HepG2 (cell line): ENCODE measurements around the gene TRIM7. TPM values are rescaled to one million over a fixed set of nuclear protein-coding genes. Genes with fewer than 3 reads are reported as not detected.

ENCODE experiments used
- CREM ChIP-seq, 2 experiments: sonication (generic) in 1 of 2; formaldehyde crosslinking in 1 of 2; IDR thresholded peaks; 2 replicates each; pipeline versions ENCODE4 v1.4.0 to v1.6.1; 2016 to 2020; ENCODE audit warnings: antibody characterized with exemption in 1 of 2, mild to moderate bottlenecking in 1 of 2, missing genetic modification reagents in 1 of 2
- MNT ChIP-seq: fragments of 450-650 bp; IDR thresholded peaks from 2 replicates; pipeline ENCODE4 v1.6.1; 2016
- MTA3 ChIP-seq: sonication (generic); formaldehyde crosslinking; IDR thresholded peaks from 2 replicates; pipeline ENCODE4 v1.4.0; 2020; ENCODE audit warnings: missing genetic modification reagents
- NFE2L1 ChIP-seq: sonication (generic); formaldehyde crosslinking; IDR thresholded peaks from 2 replicates; pipeline ENCODE4 v1.4.0; 2020; ENCODE audit warnings: missing genetic modification reagents, mild to moderate bottlenecking, borderline replicate concordance
- NFYC ChIP-seq: IDR thresholded peaks from 2 replicates; pipeline ENCODE4 v1.6.1; 2016; ENCODE audit warnings: missing genetic modification reagents, missing compliant biosample characterization
- NPAS2 ChIP-seq: sonication (generic); formaldehyde crosslinking; IDR thresholded peaks from 2 replicates; pipeline ENCODE4 v1.8.0; 2022; ENCODE audit warnings: mild to moderate bottlenecking, missing genetic modification reagents, borderline replicate concordance
- PHB2 ChIP-seq: fragments of 450-650 bp; IDR thresholded peaks from 2 replicates; pipeline ENCODE4 v1.6.1; 2018; ENCODE audit not compliant: partially characterized antibody
- PHF5A ChIP-seq: IDR thresholded peaks from one replicate; pipeline ENCODE4 v1.6.1; 2018; ENCODE audit warnings: low read depth, missing genetic modification reagents; ENCODE audit not compliant: unreplicated experiment
- RBM22 ChIP-seq: fragments of 200-400 bp; formaldehyde crosslinking; optimal IDR thresholded peaks from 2 replicates; pipeline ENCODE3; 2017; ENCODE audit warnings: mild to moderate bottlenecking, low read length, moderate library complexity
- RNF2 ChIP-seq: fragments of 450-650 bp; conservative IDR thresholded peaks from 2 replicates; pipeline ENCODE4 v1.6.1; 2016; ENCODE audit warnings: low read depth
- SALL2 ChIP-seq: sonication (generic); formaldehyde crosslinking; IDR thresholded peaks from 2 replicates; pipeline ENCODE4 v1.8.1; 2023; ENCODE audit warnings: mild to moderate bottlenecking, missing genetic modification reagents, inconsistent platforms
- SMAD9 ChIP-seq: sonication (generic); formaldehyde crosslinking; IDR thresholded peaks from 2 replicates; pipeline ENCODE4 v1.5.1; 2020; ENCODE audit warnings: mild to moderate bottlenecking, missing genetic modification reagents
- SNAI1 ChIP-seq: sonication (generic); formaldehyde crosslinking; IDR thresholded peaks from 2 replicates; pipeline ENCODE4 v1.5.0; 2020; ENCODE audit warnings: mild to moderate bottlenecking, missing genetic modification reagents, borderline replicate concordance
- STAG1 ChIP-seq: sonication (generic); formaldehyde crosslinking; IDR thresholded peaks from 2 replicates; pipeline ENCODE4 v1.4.0; 2020; ENCODE audit warnings: missing genetic modification reagents
- THRA ChIP-seq: sonication (generic); formaldehyde crosslinking; IDR thresholded peaks from 2 replicates; pipeline ENCODE4 v1.4.0; 2020; ENCODE audit warnings: missing genetic modification reagents, borderline replicate concordance
- ZEB1 ChIP-seq: IDR thresholded peaks from 2 replicates; pipeline ENCODE4 v1.6.1; 2012; ENCODE audit warnings: mild to moderate bottlenecking, low read depth, inconsistent platforms; ENCODE audit not compliant: insufficient replicate concordance
- ZGPAT ChIP-seq: IDR thresholded peaks from 2 replicates; pipeline ENCODE4 v1.6.1; 2016; ENCODE audit warnings: mild to moderate bottlenecking
- ZNF253 ChIP-seq: sonication (generic); formaldehyde crosslinking; IDR thresholded peaks from 2 replicates; pipeline ENCODE4 v1.8.0; 2022; ENCODE audit warnings: mild to moderate bottlenecking, missing genetic modification reagents, borderline replicate concordance
- ZNF354B ChIP-seq: sonication (generic); formaldehyde crosslinking; IDR thresholded peaks from 2 replicates; pipeline ENCODE4 v1.8.0; 2022; ENCODE audit warnings: mild to moderate bottlenecking, missing genetic modification reagents
- ZNF597 ChIP-seq: sonication (generic); formaldehyde crosslinking; IDR thresholded peaks from 2 replicates; pipeline ENCODE4 v1.5.0; 2020; ENCODE audit warnings: missing genetic modification reagents
- ZNF639 ChIP-seq: conservative IDR thresholded peaks from 2 replicates; pipeline ENCODE4 v1.6.1; 2018; ENCODE audit warnings: missing genetic modification reagents
- ZNF652 ChIP-seq: IDR thresholded peaks from 2 replicates; pipeline ENCODE4 v1.6.1; 2016; ENCODE audit warnings: low read depth, borderline replicate concordance
- ZNF766 ChIP-seq: sonication (generic); formaldehyde crosslinking; IDR thresholded peaks from 2 replicates; pipeline ENCODE4 v1.5.0; 2020; ENCODE audit warnings: missing genetic modification reagents, borderline replicate concordance
- polyA plus RNA-seq, 8 experiments: library from polyadenylated mRNA; depleted of rRNA in 3 of 8; stranded (reverse) in 7 of 8; unstranded in 1 of 8; fragments of >200 nt; fragmentation: Illumina TruSeq in 4 of 8; extraction: Trizol in 4 of 8; gene quantifications; 2 replicates each; pipeline versions ENCODE4 v1.2.1 to v1.2.3, GENCODE V29; 2011 to 2016; ENCODE audit warnings: low read depth in 4 of 8, missing spikeins in 1 of 8, mixed read lengths in 1 of 8; ENCODE audit not compliant: insufficient read depth in 1 of 8
- total RNA-seq, 5 experiments: library from RNA; depleted of rRNA; stranded (reverse); fragments of >200 nt; fragmentation: Illumina TruSeq; extraction: Trizol; gene quantifications; 2 replicates each; pipeline ENCODE4 v1.2.3, GENCODE V29; 2016; ENCODE audit warnings: low read depth in 1 of 5

Gene TRIM7
- total and polyA plus RNA-seq, 2 of the 13 experiments (the other 11 are each of a cell fraction or from before 2014, with no cell fraction given) = 0.13 TPM; not detected in 1

GRCh38 chr5:181191526-181192336 is 13.3 kb downstream of the TRIM7 start (continued):
- TF ChIP-seq ZGPAT (CRISPR knock-in tag) = peak; percentile 71; the same call in 1 of the 2 replicates
- no peak for TF ChIP-seq NFE2L1 (CRISPR knock-in tag)
- peak; percentile 87; the same call in 1 of the 2 replicates for TF ChIP-seq SALL2
- 0 out of 2 replicates have a peak, but pooled peaks have one; percentile 9 for TF ChIP-seq ZNF652 (CRISPR knock-in tag)
- peak; percentile 84; the same call in 1 of the 2 replicates for TF ChIP-seq ZNF766 (CRISPR knock-in tag)
- no peak for TF ChIP-seq CREM (IDR thresholded peaks at IDR 0.05)
- TF ChIP-seq CREM (CRISPR knock-in tag; IDR thresholded peaks at IDR 0.05) = no peak
- TF ChIP-seq ZNF354B = no peak
- TF ChIP-seq SMAD9 (CRISPR knock-in tag) = no peak
- no peak; the same call in 1 of the 2 replicates for TF ChIP-seq SNAI1 (CRISPR knock-in tag)
- TF ChIP-seq MNT = no peak
- TF ChIP-seq MTA3 (CRISPR knock-in tag) = no peak
- peak; percentile 28; the same call in 1 of the 2 replicates for TF ChIP-seq RNF2
- peak; percentile 96 for TF ChIP-seq ZNF639 (CRISPR knock-in tag)
- TF ChIP-seq NFYC (CRISPR knock-in tag) = no peak
- TF ChIP-seq ZNF597 (CRISPR knock-in tag) = peak; percentile 88; the same call in 1 of the 2 replicates
- no peak for TF ChIP-seq PHF5A (CRISPR knock-in tag)
- no peak for TF ChIP-seq ZNF253 (CRISPR knock-in tag)
- peak; percentile 48 for TF ChIP-seq ZEB1
- TF ChIP-seq THRA = no peak; the same call in 1 of the 2 replicates
- TF ChIP-seq NPAS2 (CRISPR knock-in tag) = no peak
- no peak for TF ChIP-seq PHB2
- no peak for TF ChIP-seq STAG1 (CRISPR knock-in tag)
- TF ChIP-seq RBM22 = peak; percentile 96
